GM18508 (cell line): Measurements from ENCODE around the gene EPS8L1.
A peak's percentile ranks its signal among the peaks of the same experiment; 100 is the strongest.
"Not testable (repeated sequence)": the region's sequence is repeated elsewhere in the genome, so short reads cannot be mapped to it uniquely, and the experiment has no call there.

Source experiments
- ATAC-seq: cut with Tn5 transposase; IDR thresholded peaks from one replicate; pipeline ENCODE4 v1.9.1; 2021; ENCODE audit warnings: moderate number of reproducible peaks; ENCODE audit not compliant: insufficient read depth, unreplicated experiment

Gene EPS8L1

DNA sequence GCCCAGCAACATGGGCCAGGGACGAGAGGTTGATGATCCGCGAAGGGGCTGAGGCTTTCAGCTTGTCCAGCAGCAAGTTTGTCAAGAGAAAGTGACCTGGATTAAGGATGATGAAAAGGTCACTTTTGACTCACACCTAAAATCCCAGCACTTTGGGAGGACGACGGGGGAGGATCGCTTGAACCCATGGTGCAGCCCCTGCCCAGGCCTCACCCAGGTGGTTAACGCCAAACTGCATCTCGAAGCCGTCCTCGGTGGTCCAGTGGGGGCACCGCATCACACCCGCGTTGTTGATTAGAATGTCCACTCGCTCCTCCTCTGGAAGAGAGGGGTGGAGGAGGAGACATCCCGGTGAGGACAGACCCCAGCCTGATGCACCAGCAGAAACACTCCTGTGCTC, 27.2 kb upstream of the EPS8L1 start:
- ATAC-seq = no peak

DNA sequence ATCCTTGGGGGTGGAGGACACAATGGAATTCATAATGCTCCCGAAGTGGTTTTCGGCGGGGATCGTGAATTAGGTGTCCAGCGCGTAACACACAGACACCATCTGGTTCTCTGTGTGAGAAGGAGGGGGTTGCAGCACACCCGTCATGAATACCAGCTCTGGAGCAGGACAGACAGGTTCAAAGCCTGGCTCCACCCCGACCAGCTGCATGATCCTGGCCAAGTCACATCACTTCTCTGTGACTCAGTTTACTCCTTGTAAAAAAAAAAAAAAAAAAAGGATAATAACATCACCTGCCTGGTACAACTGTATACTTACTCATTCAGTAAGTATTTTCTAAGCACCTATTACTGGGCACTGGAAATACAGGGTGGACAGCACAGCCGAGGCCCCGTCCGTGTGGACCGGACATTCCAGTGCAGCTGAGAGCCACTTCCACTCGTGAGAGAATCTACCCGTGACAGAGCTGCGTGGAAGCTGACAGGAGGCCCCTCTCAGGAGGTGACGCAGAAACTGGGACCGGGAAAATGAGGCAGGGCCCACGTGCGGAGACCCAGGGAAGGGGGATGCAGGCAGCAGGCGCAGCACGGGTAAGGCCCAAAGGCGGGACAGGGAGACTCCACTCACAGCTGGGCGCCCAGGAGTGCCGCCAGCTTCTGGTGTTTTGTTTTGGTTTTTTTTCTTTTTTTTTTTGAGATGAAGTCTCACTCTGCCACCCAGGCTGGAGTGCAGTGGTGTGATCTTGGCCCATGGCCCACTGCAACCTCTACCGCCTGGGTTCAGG, 24.7 kb upstream of the EPS8L1 start:
- no peak for ATAC-seq

GRCh38 chr19:55053735-55054134, 21.9 kb upstream of the EPS8L1 start:
- no peak for ATAC-seq

- ATAC-seq = no peak
Measured at GRCh38 chr19:55056827-55057226, 18.8 kb upstream of the EPS8L1 start.

GRCh38 chr19:55058781-55059610, 16.7 kb upstream of the EPS8L1 start:
- no peak for ATAC-seq

GRCh38 chr19:55060287-55060686, 15.4 kb upstream of the EPS8L1 start:
- ATAC-seq = not testable (repeated sequence)

GRCh38 chr19:55062735-55063491, 12.8 kb upstream of the EPS8L1 start, which contains the start of gene RDH13:
RDH13 (minus strand) TSS chr19:55063148; CDS start chr19:55063032, 116 bp downstream.
- ATAC-seq = peak; percentile 69

GRCh38 chr19:55063492-55063843, 12.2 kb upstream of the EPS8L1 start:
- ATAC-seq = no peak

- not testable (repeated sequence) for ATAC-seq
Measured at GRCh38 chr19:55065516-55065915, 10.2 kb upstream of the EPS8L1 start.

- no peak for ATAC-seq
Measured at GRCh38 chr19:55066107-55066709, 9.5 kb upstream of the EPS8L1 start.

- no peak for ATAC-seq
Measured at GRCh38 chr19:55067869-55068268, 7.8 kb upstream of the EPS8L1 start.

DNA sequence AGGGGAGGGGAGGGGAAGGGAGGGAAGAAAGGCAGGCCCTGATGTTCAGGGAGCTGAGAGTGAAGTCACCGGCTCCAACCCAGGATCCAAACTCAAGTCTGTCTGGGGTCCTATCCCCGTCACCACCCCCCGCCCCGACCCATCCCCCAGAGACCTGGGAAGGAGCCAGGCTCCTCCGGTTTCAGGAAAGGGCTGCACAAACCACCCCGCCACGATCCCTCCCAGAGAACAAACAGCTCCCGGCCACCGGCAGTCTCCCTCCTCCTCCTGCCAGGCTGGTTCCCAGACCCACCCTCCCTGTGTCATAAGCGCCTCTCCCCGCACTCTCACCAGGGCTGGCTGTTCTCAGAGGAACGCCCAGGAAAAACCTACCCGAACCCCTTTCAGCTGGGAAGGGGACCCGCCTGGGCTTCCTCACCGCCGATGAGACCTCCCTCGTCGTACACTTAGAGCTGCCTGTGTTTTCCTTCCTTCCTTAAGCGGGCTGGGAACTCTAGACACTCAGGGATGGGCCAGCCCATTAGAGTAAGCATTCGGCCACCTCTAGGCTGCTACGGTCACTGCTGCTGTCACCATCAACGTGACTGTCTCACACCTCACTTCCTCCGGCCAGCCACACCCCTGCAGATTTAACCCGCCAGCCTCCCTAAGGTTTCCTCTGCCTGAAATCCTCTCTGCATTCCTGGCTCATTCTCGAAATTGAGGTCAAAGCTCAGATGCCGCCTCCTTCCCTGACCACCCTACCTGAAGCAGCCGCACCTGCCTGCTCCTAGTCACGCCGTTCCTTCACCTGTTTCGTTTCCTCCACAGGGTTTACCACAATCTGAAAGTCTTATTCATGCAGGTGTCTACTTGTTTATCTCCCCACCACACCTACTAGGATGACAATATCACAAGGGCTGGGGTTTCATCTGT, 6.5 kb upstream of the EPS8L1 start:
- ATAC-seq = no peak

DNA sequence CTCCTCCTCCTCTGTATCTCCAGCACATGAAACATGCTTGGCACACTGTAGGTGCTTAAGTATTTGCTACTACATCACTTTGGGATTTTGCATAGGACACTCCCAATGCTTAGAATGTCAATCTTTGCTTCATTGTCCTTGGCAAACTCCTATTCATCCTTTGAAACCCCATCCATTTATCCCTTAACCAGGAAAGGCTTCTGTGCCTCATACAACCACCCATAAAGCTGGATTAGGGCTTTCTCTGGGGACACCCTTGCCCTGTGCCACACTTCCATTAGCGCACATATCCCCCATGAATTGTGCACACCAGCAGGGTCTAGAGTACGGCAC, 5.8 kb upstream of the EPS8L1 start:
- ATAC-seq = no peak

- ATAC-seq = no peak
Measured at GRCh38 chr19:55070466-55071128, 5.1 kb upstream of the EPS8L1 start.

DNA sequence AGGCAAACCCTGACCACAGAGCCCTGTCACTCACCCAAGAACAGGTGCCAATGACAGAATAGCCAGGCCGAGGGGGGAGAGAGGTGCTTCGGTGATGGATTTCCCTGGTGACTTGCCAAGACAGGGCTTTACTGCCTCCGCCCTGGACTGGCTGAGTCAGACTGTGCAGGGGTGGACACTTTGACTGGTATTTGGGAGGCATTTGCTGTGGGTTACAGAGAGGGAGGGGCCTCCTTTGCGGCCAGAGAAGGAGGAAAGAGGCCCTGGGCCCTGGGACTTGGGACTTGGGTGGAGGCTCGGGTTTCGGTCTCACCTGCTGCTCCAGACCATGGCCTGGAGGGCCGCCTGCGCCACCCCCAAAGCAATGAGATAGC, 4.6 kb upstream of the EPS8L1 start:
- ATAC-seq = no peak

DNA sequence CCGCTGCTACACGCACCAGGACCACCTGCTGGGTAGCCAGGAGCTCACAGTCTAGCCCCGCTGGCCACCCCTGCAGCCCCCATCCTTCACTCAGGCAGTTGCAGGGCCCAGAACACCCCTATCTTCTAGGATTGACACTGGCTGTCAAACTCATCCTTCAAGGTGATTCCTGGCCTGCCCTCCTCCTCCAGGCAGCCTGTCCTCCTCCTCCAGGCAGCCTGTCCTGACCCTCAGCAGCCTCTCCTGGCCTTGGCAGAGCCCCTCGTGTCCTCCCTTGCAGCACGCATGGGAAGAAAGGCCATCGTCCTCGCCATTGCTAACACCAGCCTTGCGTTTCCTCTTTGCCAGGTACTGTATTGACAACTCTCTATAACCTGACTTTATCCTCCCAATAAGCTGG, 3.8 kb upstream of the EPS8L1 start:
- no peak for ATAC-seq

GRCh38 chr19:55076321-55076720, 652 bp downstream of the EPS8L1 start:
- no peak for ATAC-seq

GRCh38 chr19:55077106-55077505, 1.4 kb downstream of the EPS8L1 start:
- no peak for ATAC-seq

GRCh38 chr19:55078996-55079395, 3.3 kb downstream of the EPS8L1 start:
- no peak for ATAC-seq
